HG02938 (cell line): ENCODE data around the gene NUP98.
"Not testable (repeated sequence)": the region's sequence is repeated elsewhere in the genome, so short reads cannot be mapped to it uniquely, and the experiment has no call there.

Source experiments
- ATAC-seq: cut with Tn5 transposase; IDR thresholded peaks from one replicate; pipeline ENCODE4 v1.9.1; 2021; ENCODE audit warnings: mild to moderate bottlenecking, moderate library complexity; ENCODE audit not compliant: unreplicated experiment

Gene NUP98

GRCh38 chr11:3827434-3828186 is 30.3 kb upstream of the NUP98 start:
- no peak for ATAC-seq

- no peak for ATAC-seq
Measured at GRCh38 chr11:3826721-3827120, 29.4 kb upstream of the NUP98 start.

GRCh38 chr11:3825473-3826154 is 28.3 kb upstream of the NUP98 start:
- no peak for ATAC-seq

- ATAC-seq: peak; percentile 74
Measured at GRCh38 chr11:3824714-3825472, 27.5 kb upstream of the NUP98 start.

GRCh38 chr11:3823762-3824506 is 26.6 kb upstream of the NUP98 start:
- ATAC-seq: no peak

GRCh38 chr11:3823303-3823702 is 25.9 kb upstream of the NUP98 start:
- ATAC-seq: no peak

GRCh38 chr11:3822312-3822711 is 25.0 kb upstream of the NUP98 start:
- ATAC-seq: no peak

GRCh38 chr11:3820971-3821370 is 23.6 kb upstream of the NUP98 start:
- ATAC-seq: no peak

GRCh38 chr11:3817181-3817800 is 19.9 kb upstream of the NUP98 start:
- ATAC-seq: no peak

- no peak for ATAC-seq
Measured at GRCh38 chr11:3816673-3817072, 19.3 kb upstream of the NUP98 start.

GRCh38 chr11:3815845-3816244 is 18.5 kb upstream of the NUP98 start:
- ATAC-seq: no peak

GRCh38 chr11:3814832-3815231 is 17.5 kb upstream of the NUP98 start:
- not testable (repeated sequence) for ATAC-seq

GRCh38 chr11:3810951-3811350 is 13.6 kb upstream of the NUP98 start:
- no peak for ATAC-seq

GRCh38 chr11:3810446-3810845 is 13.1 kb upstream of the NUP98 start:
- no peak for ATAC-seq

- ATAC-seq: no peak
Measured at GRCh38 chr11:3809624-3809928, 12.2 kb upstream of the NUP98 start.

- ATAC-seq: peak; percentile 80
Measured at GRCh38 chr11:3808861-3809623, 11.7 kb upstream of the NUP98 start.

GRCh38 chr11:3807909-3808860 is 10.8 kb upstream of the NUP98 start, which contains the start of gene PGAP2:
Gene PGAP2, plus strand, starts transcription at chr11:3808560. Its CDS starts 2,700 bp downstream, at chr11:3811260.
- ATAC-seq: no peak

- ATAC-seq: no peak
Measured at GRCh38 chr11:3803726-3804495, 6.6 kb upstream of the NUP98 start.
